Liver (tissue), 9 donors: ENCODE measurements around the gene GDF11. TPM values are rescaled to one million over a fixed set of nuclear protein-coding genes. Genes with fewer than 3 reads are reported as not detected.
"Not testable (repeated sequence)": the region's sequence is repeated elsewhere in the genome, so short reads cannot be mapped to it uniquely, and the experiment has no call there.

Source experiments
- DNase-seq: peaks from one replicate; pipeline ENCODE4 v3.0.0-alpha.2; 2017; ENCODE audit warnings: low spot score
- H3K27ac ChIP-seq, 2 donors: one replicate each; pipeline ENCODE4 v1.7.0; 2013; ENCODE audit warnings: inconsistent platforms in 2 of 2, low read length in 2 of 2, control low read depth in 1 of 2, low read depth in 1 of 2, mild to moderate bottlenecking in 1 of 2
- H3K27me3 ChIP-seq, 4 donors: one replicate each; pipeline versions ENCODE4 v1.6.1 to v1.7.0; 2013; ENCODE audit warnings: low read length in 3 of 4, inconsistent platforms in 1 of 4, mild to moderate bottlenecking in 1 of 4, moderate library complexity in 1 of 4; ENCODE audit not compliant: control insufficient read depth in 4 of 4, insufficient read depth in 4 of 4
- H3K36me3 ChIP-seq, 4 donors: one replicate each; pipeline versions ENCODE4 v1.6.1 to v1.7.0; 2013; ENCODE audit warnings: low read length in 3 of 4, mild to moderate bottlenecking in 3 of 4, low read depth in 1 of 4, moderate library complexity in 1 of 4; ENCODE audit not compliant: control insufficient read depth in 4 of 4, insufficient read depth in 3 of 4
- H3K4me1 ChIP-seq, 4 donors: one replicate each; pipeline versions ENCODE4 v1.6.1 to v1.7.0; 2013; ENCODE audit warnings: low read length in 3 of 4, mild to moderate bottlenecking in 3 of 4, moderate library complexity in 1 of 4; ENCODE audit not compliant: control insufficient read depth in 4 of 4, insufficient read depth in 4 of 4
- H3K4me3 ChIP-seq, 3 donors: one replicate each; pipeline versions ENCODE4 v1.6.1 to v1.7.0; 2013; ENCODE audit warnings: low read length in 3 of 3, control low read depth in 1 of 3, low read depth in 1 of 3, mild to moderate bottlenecking in 1 of 3
- H3K9ac ChIP-seq, 2 donors: one replicate each; pipeline ENCODE4 v1.7.0; 2013; ENCODE audit warnings: low read length in 2 of 2, mild to moderate bottlenecking in 2 of 2, moderate library complexity in 2 of 2, control low read depth in 1 of 2, low read depth in 1 of 2
- H3K9me3 ChIP-seq, 4 donors: one replicate each; pipeline versions ENCODE4 v1.6.1 to v1.7.0; 2013; ENCODE audit warnings: low read length in 3 of 4; ENCODE audit not compliant: control insufficient read depth in 4 of 4
- EGR1 ChIP-seq, 2 donors: IDR thresholded peaks; 2 replicates each; pipeline ENCODE4 v1.6.1; 2016 to 2018; ENCODE audit warnings: antibody characterized with exemption in 2 of 2, low read depth in 2 of 2
- FOXA1 ChIP-seq: IDR thresholded peaks from 2 replicates; pipeline ENCODE4 v1.6.1; 2016; ENCODE audit warnings: antibody characterized with exemption
- FOXA2 ChIP-seq: IDR thresholded peaks from 2 replicates; pipeline ENCODE4 v1.6.1; 2016; ENCODE audit warnings: antibody characterized with exemption
- GABPA ChIP-seq, 2 donors: IDR thresholded peaks in 1 of 2; conservative IDR thresholded peaks in 1 of 2; 2 replicates each; pipeline ENCODE4 v1.6.1; 2016; ENCODE audit warnings: antibody characterized with exemption in 2 of 2, mild to moderate bottlenecking in 1 of 2, moderate library complexity in 1 of 2
- HNF4A ChIP-seq, 2 donors: conservative IDR thresholded peaks; 2 replicates each; pipeline ENCODE4 v1.6.1; 2016; ENCODE audit warnings: antibody characterized with exemption in 2 of 2, mild to moderate bottlenecking in 2 of 2
- HNF4G ChIP-seq: IDR thresholded peaks from 2 replicates; pipeline ENCODE4 v1.6.1; 2016; ENCODE audit warnings: antibody characterized with exemption
- JUND ChIP-seq, 2 donors: IDR thresholded peaks; 2 replicates each; pipeline ENCODE4 v1.6.1; 2016; ENCODE audit warnings: antibody characterized with exemption in 2 of 2
- NR2F2 ChIP-seq: IDR thresholded peaks from 2 replicates; pipeline ENCODE4 v1.6.1; 2016; ENCODE audit warnings: antibody characterized with exemption
- RAD21 ChIP-seq, 2 donors: IDR thresholded peaks; 2 replicates each; pipeline ENCODE4 v1.6.1; 2016; ENCODE audit warnings: antibody characterized with exemption in 2 of 2, mild to moderate bottlenecking in 2 of 2
- RXRA ChIP-seq, 2 donors: IDR thresholded peaks; 2 replicates each; pipeline ENCODE4 v1.6.1; 2017 to 2018; ENCODE audit warnings: antibody characterized with exemption in 2 of 2, mild to moderate bottlenecking in 1 of 2
- SP1 ChIP-seq: IDR thresholded peaks from 2 replicates; pipeline ENCODE4 v1.6.1; 2018; ENCODE audit warnings: antibody characterized with exemption, mild to moderate bottlenecking
- TAF1 ChIP-seq: conservative IDR thresholded peaks from 2 replicates; pipeline ENCODE4 v1.6.1; 2016; ENCODE audit warnings: antibody characterized with exemption, mild to moderate bottlenecking
- YY1 ChIP-seq: IDR thresholded peaks from 2 replicates; pipeline ENCODE4 v1.6.1; 2016; ENCODE audit warnings: antibody characterized with exemption, mild to moderate bottlenecking
- ZBTB33 ChIP-seq: IDR thresholded peaks from 2 replicates; pipeline ENCODE4 v1.6.1; 2016; ENCODE audit warnings: antibody characterized with exemption
- WGBS: extraction: QIAGEN DNeasy Blood & Tissue Kit; methylation state at CpG from one replicate; pipeline ENCODE4 v1.1.7; 2013; 5-methylcytosine and 5-hydroxymethylcytosine counted together
- polyA plus RNA-seq, 2 donors: library from polyadenylated mRNA; stranded (reverse) in 1 of 2; unstranded in 1 of 2; fragments of 200-250 nt in 1 of 2; fragments of >200 nt in 1 of 2; fragmentation: Nextera tagmentation in 1 of 2; extraction: Ambion mirVana in 1 of 2; gene quantifications; one replicate each; pipeline versions ENCODE4 v1.2.1 to v1.2.3, GENCODE V29; 2013 to 2015
- total RNA-seq, 2 donors: library from RNA; depleted of rRNA; stranded (reverse); fragments of >200 nt; gene quantifications; one replicate each; pipeline ENCODE4 v1.2.3, GENCODE V29; 2014
- TF ChIP-seq, protein P1 (sequence below): IDR thresholded peaks from 2 replicates; pipeline ENCODE4 v1.6.1; 2016; ENCODE audit warnings: antibody characterized with exemption
- TF ChIP-seq, protein P2 (sequence below): fragments of 150-350 bp; IDR thresholded peaks from 2 replicates; pipeline ENCODE4 v1.5.1; 2017; ENCODE audit warnings: improper control_type of control experiment, low read depth, low read length; ENCODE audit not compliant: missing input control
- TF ChIP-seq, protein P3 (sequence below): IDR thresholded peaks from 2 replicates; pipeline ENCODE4 v1.6.1; 2016; ENCODE audit warnings: antibody characterized with exemption, mild to moderate bottlenecking
- TF ChIP-seq, protein P4 (sequence below): IDR thresholded peaks from 2 replicates; pipeline ENCODE4 v1.6.1; 2016; ENCODE audit warnings: antibody characterized with exemption
- donor health status: healthy.
- donor health status: healthy.
- donor health status: healthy.
- donor health status: healthy.
- donor health status: healthy.

GDF11 gene
- total and polyA plus RNA-seq, 4 donors: 0.40 to 5.0 (median 0.70) TPM

- TF ChIP-seq NR2F2 (no peak), EGR1 (IDR thresholded peaks at IDR 0.05; ENCODE audit: low read depth in 2 of 2) (no peak), YY1 (no peak)
Measured at GRCh38 chr12:55757701-55758100, 14.8 kb downstream of the GDF11 start (continued).

- WGBS: over 99% methylated on average over 4 of the region's 4 CpGs
- not testable (repeated sequence) for H3K9ac ChIP-seq, H3K9me3 ChIP-seq, H3K27ac ChIP-seq, H3K27me3 ChIP-seq, H3K4me1 ChIP-seq, H3K4me3 ChIP-seq, DNase-seq
- H3K36me3 ChIP-seq: peaks cover 12 to 56% (median 40%) of the 10 kb centered on the region in 4 donors
Measured at GRCh38 chr12:55758575-55758974, 15.7 kb downstream of the GDF11 start.

DNA sequence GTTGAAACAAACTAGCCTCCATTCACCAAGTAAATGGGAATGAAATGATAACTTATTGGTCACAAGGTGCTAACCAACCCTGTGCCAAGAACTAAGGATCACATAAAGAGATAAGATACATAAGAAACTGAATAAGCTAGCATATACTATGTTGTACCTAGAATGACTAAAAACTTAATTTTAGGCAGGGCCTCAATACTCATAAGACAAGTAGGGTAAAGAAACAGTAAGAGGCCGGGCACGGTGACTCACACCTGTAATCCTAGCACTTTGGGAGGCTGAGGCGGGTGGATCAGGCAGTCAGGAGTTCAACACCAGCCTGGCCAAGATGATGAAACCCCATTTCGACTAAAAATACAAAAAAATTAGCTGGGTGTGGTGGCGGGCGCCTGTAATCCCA lies 17.7 kb downstream of the GDF11 start:
- Histone ChIP-seq H3K9ac (no peak overlapping the region), H3K27ac (no peak overlapping the region), H3K4me3 (no peak overlapping the region), H3K36me3 (peaks cover 12 to 44% (median 34%) of the 10 kb centered on the region in 4 donors), H3K27me3 (no peaks in the 10 kb centered on the region), H3K9me3 (no peaks in the 10 kb centered on the region), H3K4me1 (no peaks in the 10 kb centered on the region)
- DNase-seq: no peak
- WGBS: 97% methylated on average over 6 of the region's 6 CpGs
- no peak for TF ChIP-seq SP1
- no peak for TF ChIP-seq TAF1
- no peak for TF ChIP-seq JUND (IDR thresholded peaks at IDR 0.05)
- no peak for TF ChIP-seq NR2F2
- no peak for TF ChIP-seq YY1
- no peak for TF ChIP-seq HNF4G
- TF ChIP-seq, protein P1, sequence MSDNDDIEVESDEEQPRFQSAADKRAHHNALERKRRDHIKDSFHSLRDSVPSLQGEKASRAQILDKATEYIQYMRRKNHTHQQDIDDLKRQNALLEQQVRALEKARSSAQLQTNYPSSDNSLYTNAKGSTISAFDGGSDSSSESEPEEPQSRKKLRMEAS: no peak
- TF ChIP-seq, protein P2, sequence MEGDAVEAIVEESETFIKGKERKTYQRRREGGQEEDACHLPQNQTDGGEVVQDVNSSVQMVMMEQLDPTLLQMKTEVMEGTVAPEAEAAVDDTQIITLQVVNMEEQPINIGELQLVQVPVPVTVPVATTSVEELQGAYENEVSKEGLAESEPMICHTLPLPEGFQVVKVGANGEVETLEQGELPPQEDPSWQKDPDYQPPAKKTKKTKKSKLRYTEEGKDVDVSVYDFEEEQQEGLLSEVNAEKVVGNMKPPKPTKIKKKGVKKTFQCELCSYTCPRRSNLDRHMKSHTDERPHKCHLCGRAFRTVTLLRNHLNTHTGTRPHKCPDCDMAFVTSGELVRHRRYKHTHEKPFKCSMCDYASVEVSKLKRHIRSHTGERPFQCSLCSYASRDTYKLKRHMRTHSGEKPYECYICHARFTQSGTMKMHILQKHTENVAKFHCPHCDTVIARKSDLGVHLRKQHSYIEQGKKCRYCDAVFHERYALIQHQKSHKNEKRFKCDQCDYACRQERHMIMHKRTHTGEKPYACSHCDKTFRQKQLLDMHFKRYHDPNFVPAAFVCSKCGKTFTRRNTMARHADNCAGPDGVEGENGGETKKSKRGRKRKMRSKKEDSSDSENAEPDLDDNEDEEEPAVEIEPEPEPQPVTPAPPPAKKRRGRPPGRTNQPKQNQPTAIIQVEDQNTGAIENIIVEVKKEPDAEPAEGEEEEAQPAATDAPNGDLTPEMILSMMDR: no peak
- no peak for TF ChIP-seq HNF4A (conservative IDR thresholded peaks at IDR 0.05)
- no peak for TF ChIP-seq RXRA (IDR thresholded peaks at IDR 0.05)
- no peak for TF ChIP-seq GABPA (IDR thresholded peaks at IDR 0.05 in 1 of 2, conservative IDR thresholded peaks at IDR 0.05 in 1 of 2)
- no peak for TF ChIP-seq FOXA1
- TF ChIP-seq ZBTB33: no peak
- TF ChIP-seq, protein P3, sequence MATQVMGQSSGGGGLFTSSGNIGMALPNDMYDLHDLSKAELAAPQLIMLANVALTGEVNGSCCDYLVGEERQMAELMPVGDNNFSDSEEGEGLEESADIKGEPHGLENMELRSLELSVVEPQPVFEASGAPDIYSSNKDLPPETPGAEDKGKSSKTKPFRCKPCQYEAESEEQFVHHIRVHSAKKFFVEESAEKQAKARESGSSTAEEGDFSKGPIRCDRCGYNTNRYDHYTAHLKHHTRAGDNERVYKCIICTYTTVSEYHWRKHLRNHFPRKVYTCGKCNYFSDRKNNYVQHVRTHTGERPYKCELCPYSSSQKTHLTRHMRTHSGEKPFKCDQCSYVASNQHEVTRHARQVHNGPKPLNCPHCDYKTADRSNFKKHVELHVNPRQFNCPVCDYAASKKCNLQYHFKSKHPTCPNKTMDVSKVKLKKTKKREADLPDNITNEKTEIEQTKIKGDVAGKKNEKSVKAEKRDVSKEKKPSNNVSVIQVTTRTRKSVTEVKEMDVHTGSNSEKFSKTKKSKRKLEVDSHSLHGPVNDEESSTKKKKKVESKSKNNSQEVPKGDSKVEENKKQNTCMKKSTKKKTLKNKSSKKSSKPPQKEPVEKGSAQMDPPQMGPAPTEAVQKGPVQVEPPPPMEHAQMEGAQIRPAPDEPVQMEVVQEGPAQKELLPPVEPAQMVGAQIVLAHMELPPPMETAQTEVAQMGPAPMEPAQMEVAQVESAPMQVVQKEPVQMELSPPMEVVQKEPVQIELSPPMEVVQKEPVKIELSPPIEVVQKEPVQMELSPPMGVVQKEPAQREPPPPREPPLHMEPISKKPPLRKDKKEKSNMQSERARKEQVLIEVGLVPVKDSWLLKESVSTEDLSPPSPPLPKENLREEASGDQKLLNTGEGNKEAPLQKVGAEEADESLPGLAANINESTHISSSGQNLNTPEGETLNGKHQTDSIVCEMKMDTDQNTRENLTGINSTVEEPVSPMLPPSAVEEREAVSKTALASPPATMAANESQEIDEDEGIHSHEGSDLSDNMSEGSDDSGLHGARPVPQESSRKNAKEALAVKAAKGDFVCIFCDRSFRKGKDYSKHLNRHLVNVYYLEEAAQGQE: no peak
- TF ChIP-seq, protein P4, sequence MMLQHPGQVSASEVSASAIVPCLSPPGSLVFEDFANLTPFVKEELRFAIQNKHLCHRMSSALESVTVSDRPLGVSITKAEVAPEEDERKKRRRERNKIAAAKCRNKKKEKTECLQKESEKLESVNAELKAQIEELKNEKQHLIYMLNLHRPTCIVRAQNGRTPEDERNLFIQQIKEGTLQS: no peak
- TF ChIP-seq EGR1 (IDR thresholded peaks at IDR 0.05; ENCODE audit: low read depth in 2 of 2): no peak
- no peak for TF ChIP-seq RAD21 (IDR thresholded peaks at IDR 0.05)
- no peak for TF ChIP-seq FOXA2
